ENCODE results near the gene FN3K.

DNA sequence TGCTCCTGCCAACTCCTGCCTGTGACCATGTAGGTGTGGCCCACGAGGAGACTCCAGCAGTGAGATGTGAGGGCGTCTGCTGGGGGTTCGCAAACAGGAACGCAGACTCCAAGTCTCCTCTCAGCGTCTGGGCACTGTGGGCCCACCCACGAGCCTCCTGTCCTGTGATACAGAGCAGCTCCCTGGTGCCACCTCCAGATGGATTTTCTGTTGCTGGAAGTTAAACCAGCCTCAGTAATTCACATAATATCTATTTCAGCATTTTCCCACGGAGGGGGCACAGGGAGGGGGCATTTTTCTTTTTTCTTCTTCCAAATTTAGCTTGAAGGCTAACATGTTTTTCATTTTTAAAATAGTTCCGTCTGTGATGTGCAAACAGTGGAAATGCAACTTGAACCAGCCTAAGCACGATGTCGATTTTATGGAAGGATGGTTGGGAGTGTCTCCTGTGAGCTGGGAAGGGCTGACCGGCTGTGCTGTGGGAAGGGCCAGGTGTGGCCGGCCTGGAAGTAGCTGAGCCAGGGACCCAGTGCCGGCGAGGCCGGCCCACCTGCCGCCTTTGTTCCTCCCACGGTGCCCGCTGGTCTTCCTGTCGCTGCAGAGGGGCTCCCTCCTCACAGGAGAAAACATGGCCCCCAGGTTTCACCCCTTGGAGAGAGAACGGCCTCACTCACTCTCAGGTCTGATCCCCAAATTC is 33.0 kb upstream of the FN3K start:
- TF ChIP-seq POLR2AphosphoS5 (IDR thresholded peaks at IDR 0.05; ENCODE audit: insufficient read depth in 1 of 2, low read depth in 1 of 2) (no peak), POLR2A (IDR thresholded peaks at IDR 0.05) (no peak)
- TF ChIP-seq, protein P1, sequence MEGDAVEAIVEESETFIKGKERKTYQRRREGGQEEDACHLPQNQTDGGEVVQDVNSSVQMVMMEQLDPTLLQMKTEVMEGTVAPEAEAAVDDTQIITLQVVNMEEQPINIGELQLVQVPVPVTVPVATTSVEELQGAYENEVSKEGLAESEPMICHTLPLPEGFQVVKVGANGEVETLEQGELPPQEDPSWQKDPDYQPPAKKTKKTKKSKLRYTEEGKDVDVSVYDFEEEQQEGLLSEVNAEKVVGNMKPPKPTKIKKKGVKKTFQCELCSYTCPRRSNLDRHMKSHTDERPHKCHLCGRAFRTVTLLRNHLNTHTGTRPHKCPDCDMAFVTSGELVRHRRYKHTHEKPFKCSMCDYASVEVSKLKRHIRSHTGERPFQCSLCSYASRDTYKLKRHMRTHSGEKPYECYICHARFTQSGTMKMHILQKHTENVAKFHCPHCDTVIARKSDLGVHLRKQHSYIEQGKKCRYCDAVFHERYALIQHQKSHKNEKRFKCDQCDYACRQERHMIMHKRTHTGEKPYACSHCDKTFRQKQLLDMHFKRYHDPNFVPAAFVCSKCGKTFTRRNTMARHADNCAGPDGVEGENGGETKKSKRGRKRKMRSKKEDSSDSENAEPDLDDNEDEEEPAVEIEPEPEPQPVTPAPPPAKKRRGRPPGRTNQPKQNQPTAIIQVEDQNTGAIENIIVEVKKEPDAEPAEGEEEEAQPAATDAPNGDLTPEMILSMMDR (IDR thresholded peaks at IDR 0.05), result no peak

Measured in vagina (tissue), 2 donors.